ENCODE results near the gene TCL1A. TPM values are rescaled to one million over a fixed set of nuclear protein-coding genes. Genes with fewer than 3 reads are reported as not detected.

TCL1A gene
- total RNA-seq, 1 donor from 2014 or later, result not detected

DNA sequence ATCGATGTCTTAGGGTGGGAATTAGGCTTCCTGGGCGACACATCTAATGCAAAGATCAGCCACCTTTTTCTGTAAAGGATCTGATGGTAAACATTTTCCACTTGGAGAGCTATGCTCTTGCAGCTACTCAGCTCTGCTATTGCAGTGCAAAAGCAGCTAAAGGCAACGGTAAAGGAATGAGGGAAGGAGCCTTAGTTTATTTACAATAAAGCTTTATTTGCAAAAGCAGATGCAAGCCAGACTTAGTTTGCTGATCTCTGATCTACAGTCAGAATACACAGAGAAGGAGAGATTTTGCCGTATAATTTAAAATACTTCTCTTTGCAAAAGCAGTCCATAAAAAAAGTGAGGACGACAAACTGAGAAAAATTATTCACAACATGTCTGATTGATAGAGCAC, 24.5 kb downstream of the TCL1A start:
- no peak for DNase-seq (ENCODE audit: extremely low spot score in 2 of 2)
- H3K27me3 ChIP-seq, result no peaks in the 10 kb centered on the region
- no peaks in the 10 kb centered on the region for H3K4me1 ChIP-seq
- no peaks in the 10 kb centered on the region for H3K9me3 ChIP-seq
- TF ChIP-seq, protein P1, sequence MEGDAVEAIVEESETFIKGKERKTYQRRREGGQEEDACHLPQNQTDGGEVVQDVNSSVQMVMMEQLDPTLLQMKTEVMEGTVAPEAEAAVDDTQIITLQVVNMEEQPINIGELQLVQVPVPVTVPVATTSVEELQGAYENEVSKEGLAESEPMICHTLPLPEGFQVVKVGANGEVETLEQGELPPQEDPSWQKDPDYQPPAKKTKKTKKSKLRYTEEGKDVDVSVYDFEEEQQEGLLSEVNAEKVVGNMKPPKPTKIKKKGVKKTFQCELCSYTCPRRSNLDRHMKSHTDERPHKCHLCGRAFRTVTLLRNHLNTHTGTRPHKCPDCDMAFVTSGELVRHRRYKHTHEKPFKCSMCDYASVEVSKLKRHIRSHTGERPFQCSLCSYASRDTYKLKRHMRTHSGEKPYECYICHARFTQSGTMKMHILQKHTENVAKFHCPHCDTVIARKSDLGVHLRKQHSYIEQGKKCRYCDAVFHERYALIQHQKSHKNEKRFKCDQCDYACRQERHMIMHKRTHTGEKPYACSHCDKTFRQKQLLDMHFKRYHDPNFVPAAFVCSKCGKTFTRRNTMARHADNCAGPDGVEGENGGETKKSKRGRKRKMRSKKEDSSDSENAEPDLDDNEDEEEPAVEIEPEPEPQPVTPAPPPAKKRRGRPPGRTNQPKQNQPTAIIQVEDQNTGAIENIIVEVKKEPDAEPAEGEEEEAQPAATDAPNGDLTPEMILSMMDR (IDR thresholded peaks at IDR 0.05), result no peak
- TF ChIP-seq POLR2AphosphoS5 (IDR thresholded peaks at IDR 0.05; ENCODE audit: insufficient read depth in 1 of 2, low read depth in 1 of 2) (no peak), POLR2A (IDR thresholded peaks at IDR 0.05) (no peak)
- no peak overlapping the region for H3K27ac ChIP-seq
- no peak overlapping the region for H3K4me3 ChIP-seq
- intact Hi-C loops (cut with DNase I), result no loop called here
- H3K36me3 ChIP-seq, result no peaks in the 10 kb centered on the region

DNA sequence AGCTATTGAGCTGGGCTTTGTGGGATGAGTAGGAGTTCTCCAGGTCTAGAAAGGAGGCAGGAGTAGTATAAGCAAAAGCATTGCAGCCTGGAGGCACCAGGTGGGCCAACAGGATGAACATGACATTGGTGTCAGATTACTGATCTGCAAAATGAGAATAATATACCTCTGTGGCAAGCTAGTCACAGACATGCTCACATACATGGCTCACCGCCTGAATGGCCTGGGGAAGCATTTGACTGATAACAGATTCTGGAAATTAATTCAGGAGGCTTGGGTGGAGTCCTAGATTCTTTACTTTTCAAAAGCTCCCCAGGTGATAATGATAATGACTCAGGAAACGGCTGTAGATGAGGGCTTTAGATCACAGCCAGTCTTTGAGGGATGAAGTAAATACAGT, 27.0 kb downstream of the TCL1A start:
- Histone ChIP-seq H3K9me3 (no peaks in the 10 kb centered on the region), H3K27me3 (no peaks in the 10 kb centered on the region), H3K27ac (no peak overlapping the region), H3K4me1 (no peaks in the 10 kb centered on the region), H3K4me3 (no peak overlapping the region), H3K36me3 (no peaks in the 10 kb centered on the region)
- TF ChIP-seq, protein P1 (IDR thresholded peaks at IDR 0.05), result no peak
- no peak for TF ChIP-seq POLR2AphosphoS5 (IDR thresholded peaks at IDR 0.05; ENCODE audit: insufficient read depth in 1 of 2, low read depth in 1 of 2)
- TF ChIP-seq POLR2A (IDR thresholded peaks at IDR 0.05), result no peak
- intact Hi-C loops (cut with DNase I), result no loop called here
- no peak for DNase-seq (ENCODE audit: extremely low spot score in 2 of 2)

DNA sequence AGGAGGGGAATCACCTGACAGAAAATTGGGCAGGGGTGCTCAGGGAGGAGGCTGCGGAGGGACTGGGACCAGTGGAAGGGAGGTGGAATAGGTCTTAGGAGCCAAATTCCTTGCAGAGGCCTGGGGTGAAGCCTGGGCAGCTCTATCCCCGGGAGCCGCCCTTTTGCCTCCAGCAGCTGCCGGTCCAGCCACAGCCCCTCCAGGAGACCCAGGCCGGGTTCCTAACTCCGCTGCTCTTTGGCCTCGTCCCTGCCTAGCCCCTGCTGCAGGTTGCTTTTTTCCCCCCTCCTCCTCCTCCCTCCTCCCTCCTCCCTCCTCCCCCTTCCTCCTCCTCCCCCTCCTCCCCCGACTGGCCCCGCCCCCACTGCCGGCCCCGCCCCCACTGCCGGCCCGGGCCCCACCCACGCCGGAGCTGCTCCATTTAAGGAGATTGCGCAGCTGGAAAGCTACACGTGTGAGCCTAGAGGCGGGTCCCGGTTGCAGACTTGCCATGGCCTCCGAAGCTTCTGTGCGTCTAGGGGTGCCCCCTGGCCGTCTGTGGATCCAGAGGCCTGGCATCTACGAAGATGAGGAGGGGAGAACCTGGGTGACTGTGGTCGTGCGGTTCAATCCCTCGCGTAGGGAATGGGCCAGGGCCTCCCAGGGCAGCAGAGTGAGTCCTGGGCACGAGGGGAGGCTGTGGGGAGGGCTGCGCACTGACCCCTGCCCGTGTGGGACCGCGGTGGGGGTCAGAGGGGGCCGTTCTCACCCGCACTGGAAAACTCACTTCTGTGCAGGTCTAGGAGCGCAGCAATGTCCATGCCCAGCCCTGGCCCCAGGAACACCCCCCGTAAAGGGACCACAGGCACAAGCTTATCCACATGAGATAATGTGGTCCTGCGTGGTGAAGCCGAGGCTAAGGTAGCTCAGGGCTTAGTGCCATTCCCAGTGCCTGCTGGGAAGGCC, 27.7 kb downstream of the TCL1A start, which contains the start of gene TCL1B:
TCL1B (plus strand) TSS at position 449 of the 945 bp plus-strand sequence; CDS start at position 491, 42 bp downstream.
- TF ChIP-seq POLR2A (IDR thresholded peaks at IDR 0.05) (no peak), POLR2AphosphoS5 (IDR thresholded peaks at IDR 0.05; ENCODE audit: insufficient read depth in 1 of 2, low read depth in 1 of 2) (no peak)
- TF ChIP-seq, protein P1 (IDR thresholded peaks at IDR 0.05), result no peak
- intact Hi-C loops (cut with DNase I), result no loop called here
- no peak for DNase-seq (ENCODE audit: extremely low spot score in 2 of 2)
- H3K27me3 ChIP-seq, result no peaks in the 10 kb centered on the region
- H3K36me3 ChIP-seq, result no peaks in the 10 kb centered on the region
- no peaks in the 10 kb centered on the region for H3K4me1 ChIP-seq
- H3K4me3 ChIP-seq, result no peak within 1 kb of the TSS
- no peaks in the 10 kb centered on the region for H3K9me3 ChIP-seq
- no peak within 1 kb of the TSS for H3K27ac ChIP-seq

DNA sequence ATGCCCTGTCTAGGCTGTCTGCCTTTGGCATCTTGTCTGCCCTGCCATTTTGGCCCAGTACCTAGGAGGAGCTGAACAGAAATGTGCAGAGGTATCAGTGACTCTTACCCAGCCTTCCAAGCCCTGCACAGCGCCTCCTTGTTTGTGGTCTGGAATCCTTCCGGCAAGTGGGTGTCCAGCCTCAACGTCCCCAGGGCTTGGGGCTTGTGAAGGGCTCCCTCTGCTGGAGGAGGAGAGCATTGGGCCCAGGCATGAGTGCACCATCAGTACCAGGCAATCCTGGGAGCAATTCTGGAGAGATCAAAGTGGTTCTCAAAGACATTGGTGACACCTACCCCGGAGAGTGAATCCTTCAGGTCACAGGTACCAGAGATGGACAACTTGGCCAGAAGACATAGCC, 30.1 kb downstream of the TCL1A start:
- Histone ChIP-seq H3K9me3 (no peaks in the 10 kb centered on the region), H3K27me3 (no peaks in the 10 kb centered on the region), H3K4me3 (no peak overlapping the region), H3K27ac (no peak overlapping the region), H3K4me1 (no peaks in the 10 kb centered on the region), H3K36me3 (no peaks in the 10 kb centered on the region)
- intact Hi-C loops (cut with DNase I), result no loop called here
- TF ChIP-seq, protein P1 (IDR thresholded peaks at IDR 0.05), result peak in 1 of 3 experiments; percentile 20
- no peak for TF ChIP-seq POLR2A (IDR thresholded peaks at IDR 0.05)
- DNase-seq (ENCODE audit: extremely low spot score in 2 of 2), result no peak

DNA sequence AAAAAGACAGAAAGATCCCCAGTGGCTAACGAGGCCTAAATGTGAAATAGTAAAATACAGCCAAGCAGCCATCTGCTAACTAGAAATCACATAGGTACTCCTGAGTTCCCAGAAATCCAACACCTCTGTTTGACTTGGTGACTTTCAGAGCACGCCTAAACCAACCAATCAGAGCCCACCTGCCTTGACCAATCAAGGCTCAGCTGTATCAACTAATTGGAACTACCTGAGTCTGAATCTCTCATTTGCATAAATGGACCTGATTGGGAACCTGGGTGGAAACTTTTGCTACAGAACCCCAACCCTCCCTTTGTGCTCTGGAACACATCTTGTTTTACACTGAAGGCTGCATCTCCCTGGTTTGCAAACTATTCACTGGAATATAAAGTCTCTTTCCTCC, 32.8 kb downstream of the TCL1A start:
- TF ChIP-seq, protein P1 (IDR thresholded peaks at IDR 0.05), result no peak
- TF ChIP-seq POLR2AphosphoS5 (IDR thresholded peaks at IDR 0.05; ENCODE audit: insufficient read depth in 1 of 2, low read depth in 1 of 2) (no peak), POLR2A (IDR thresholded peaks at IDR 0.05) (no peak)
- Histone ChIP-seq H3K27me3 (no peaks in the 10 kb centered on the region), H3K4me1 (no peaks in the 10 kb centered on the region), H3K9me3 (no peaks in the 10 kb centered on the region), H3K27ac (no peak overlapping the region), H3K4me3 (no peak overlapping the region), H3K36me3 (no peaks in the 10 kb centered on the region)
- DNase-seq (ENCODE audit: extremely low spot score in 2 of 2), result no peak
- intact Hi-C loops (cut with DNase I), result no loop called here

All from vagina (tissue), 2 donors.